IPS-18c (cell line): ENCODE results near the gene EXOSC7.

Source experiments
- H3K4me3 ChIP-seq: 2 replicates; pipeline ENCODE4 v1.7.0; 2013; ENCODE audit warnings: low read depth, mild to moderate bottlenecking, low read length, moderate library complexity; ENCODE audit not compliant: insufficient read depth
- H3K9me3 ChIP-seq: one replicate; pipeline ENCODE4 v1.6.1; 2013; ENCODE audit warnings: mild to moderate bottlenecking, low read length, moderate library complexity; ENCODE audit not compliant: control insufficient read depth, insufficient read depth

The EXOSC7 gene

DNA sequence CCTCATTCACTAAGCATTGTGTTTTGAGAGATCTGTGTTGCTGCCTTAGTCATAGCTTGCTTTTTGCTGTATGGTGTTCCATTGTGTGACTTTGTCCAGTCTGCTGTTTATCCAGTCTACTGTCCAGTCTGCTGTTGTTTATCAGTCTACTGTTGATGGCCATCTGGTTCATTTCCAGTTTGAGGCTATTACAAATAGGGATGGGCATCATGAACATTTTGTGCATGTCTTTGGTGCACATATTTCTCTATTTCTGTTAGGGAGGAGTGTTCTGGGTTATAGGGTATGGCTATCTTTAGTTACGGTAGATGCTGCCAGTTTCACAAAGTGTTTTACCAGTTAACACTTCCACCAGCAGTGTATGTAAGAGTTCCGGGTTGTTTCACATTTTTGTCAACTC, 27.8 kb downstream of the EXOSC7 start:
- H3K9me3 ChIP-seq: peaks cover 4% of the 10 kb centered on the region
- no peak overlapping the region for H3K4me3 ChIP-seq

- Histone ChIP-seq H3K4me3 (no peak overlapping the region), H3K9me3 (peaks cover 4% of the 10 kb centered on the region)
These were observed 31.0 kb downstream of the EXOSC7 start for GRCh38 chr3:45007091-45007490.

DNA sequence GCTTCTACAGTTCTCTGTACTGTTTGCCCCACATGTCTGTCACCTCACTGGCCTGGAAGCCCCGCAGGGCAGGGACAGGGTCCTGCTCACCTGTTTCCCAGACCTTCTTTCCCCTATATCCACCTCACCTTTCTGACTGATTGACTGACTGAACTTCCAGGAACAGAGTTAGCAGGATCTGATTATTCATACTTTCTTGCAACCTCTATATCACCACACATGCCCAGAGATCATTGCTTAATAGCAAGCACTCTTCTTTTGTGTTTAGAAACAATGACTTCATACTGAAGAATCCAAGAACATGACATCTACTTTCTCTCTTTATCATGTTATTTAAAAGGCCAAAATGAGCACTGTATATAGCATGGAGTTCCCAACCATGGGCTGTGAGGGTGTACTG, 32.1 kb downstream of the EXOSC7 start:
- Histone ChIP-seq H3K4me3 (no peak overlapping the region), H3K9me3 (peaks cover 4% of the 10 kb centered on the region)

DNA sequence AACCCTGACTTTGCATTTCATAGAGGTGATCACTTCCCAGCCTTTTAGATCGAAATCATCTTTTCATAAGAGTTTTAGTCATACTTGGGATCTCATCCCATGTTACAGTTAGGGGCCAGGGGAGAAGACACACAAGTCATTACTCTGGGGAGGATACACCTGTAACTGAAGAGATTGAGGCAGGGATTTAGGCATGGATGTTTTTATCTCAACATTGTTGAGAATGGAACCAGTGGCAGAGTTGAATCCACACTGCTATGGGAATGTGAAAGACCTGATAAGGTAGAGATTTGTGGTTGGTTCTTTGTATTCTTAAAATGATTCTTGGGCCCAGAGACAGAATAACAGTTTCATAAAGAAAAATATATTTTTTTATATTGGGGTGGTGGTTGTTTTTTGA, 33.8 kb downstream of the EXOSC7 start:
- H3K4me3 ChIP-seq: no peak overlapping the region
- H3K9me3 ChIP-seq: no peaks in the 10 kb centered on the region

- H3K9me3 ChIP-seq: no peaks in the 10 kb centered on the region
- no peak overlapping the region for H3K4me3 ChIP-seq
These were observed 34.8 kb downstream of the EXOSC7 start for GRCh38 chr3:45010811-45011333.

DNA sequence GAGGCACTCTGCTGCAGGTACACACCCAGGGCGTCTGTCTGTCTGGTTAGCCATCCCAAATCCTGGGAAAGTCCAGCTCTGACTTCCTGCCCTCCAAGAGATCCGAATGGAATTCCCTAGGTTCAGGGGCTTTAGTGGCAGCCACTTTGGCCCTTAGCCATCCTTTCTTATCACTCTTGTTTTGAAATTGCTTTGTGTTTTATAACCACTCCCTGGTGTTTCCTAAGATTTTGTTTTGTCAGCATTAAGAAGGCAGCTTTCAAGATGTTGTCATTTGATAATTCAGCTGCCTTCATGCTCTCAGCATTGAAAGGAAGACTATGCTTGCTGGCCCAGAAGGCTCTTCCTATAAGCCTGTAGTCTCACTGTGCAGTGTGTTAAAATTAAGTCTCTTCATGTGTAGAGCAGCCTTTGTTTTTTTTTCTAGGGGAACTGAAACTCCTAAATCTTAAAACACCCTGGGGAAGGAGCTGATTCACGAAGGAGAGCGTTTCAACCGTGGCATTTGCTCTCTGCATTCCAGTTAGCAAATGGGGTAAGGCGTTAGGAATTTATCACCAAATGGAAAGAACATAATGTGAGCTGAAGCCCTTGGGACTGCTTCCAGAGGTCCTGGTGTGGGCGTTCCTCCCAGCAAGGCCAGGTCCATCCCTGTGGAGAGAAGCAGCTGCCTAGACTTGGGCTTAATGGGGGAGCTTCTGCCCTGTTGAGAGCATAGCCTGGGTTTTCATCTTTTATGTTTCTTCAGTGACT, 35.9 kb downstream of the EXOSC7 start:
- H3K9me3 ChIP-seq: no peaks in the 10 kb centered on the region
- no peak overlapping the region for H3K4me3 ChIP-seq

DNA sequence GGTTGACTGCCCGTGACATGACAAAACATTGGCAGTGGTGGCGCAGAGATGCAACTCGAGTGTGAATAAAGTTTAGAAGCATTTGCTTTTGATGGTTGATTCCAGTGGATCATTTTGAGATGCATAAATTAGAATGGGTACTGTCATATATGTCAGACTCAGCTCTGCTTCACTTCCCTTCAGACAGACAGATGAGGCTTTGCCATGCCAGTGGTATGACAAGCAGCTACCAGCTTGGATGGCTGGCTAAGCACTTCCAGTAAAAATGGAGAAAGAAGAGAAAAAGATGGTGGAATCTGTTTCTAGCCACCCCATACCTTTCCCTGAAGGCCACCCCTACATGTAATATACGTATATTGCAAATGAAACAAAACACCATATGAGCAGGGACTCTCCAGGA, 36.5 kb downstream of the EXOSC7 start:
- H3K9me3 ChIP-seq: no peaks in the 10 kb centered on the region
- no peak overlapping the region for H3K4me3 ChIP-seq

- H3K9me3 ChIP-seq: no peaks in the 10 kb centered on the region
- H3K4me3 ChIP-seq: no peak overlapping the region
These were observed 40.9 kb downstream of the EXOSC7 start for GRCh38 chr3:45016916-45017315.

DNA sequence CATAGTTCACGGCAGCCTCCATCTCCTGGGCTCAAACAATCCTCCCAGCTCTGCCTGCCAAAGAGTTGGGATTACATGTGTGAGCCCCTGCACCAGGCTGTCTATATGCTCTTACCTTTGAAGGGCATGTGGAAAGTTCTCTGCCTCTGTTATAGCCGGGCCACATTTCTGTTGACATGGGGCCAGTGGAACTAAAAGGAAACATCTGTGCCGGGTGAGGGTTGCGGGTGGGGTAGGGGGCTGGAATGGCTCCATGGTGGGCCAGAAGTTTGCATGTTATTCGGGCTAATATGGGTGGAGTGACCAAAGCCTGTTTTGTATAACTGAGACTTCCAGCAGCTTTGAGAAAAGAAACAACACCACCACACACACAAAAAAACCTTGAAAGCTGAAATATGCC, 41.8 kb downstream of the EXOSC7 start:
- Histone ChIP-seq H3K4me3 (no peak overlapping the region), H3K9me3 (no peaks in the 10 kb centered on the region)

GRCh38 chr3:45020534-45020933, 44.5 kb downstream of the EXOSC7 start:
- H3K4me3 ChIP-seq: no peak overlapping the region

GRCh38 chr3:45021524-45022297, 45.7 kb downstream of the EXOSC7 start:
- H3K4me3 ChIP-seq: no peak overlapping the region
- no peaks in the 10 kb centered on the region for H3K9me3 ChIP-seq

More at GRCh38 chr3:45020534-45020933, 44.5 kb downstream of the EXOSC7 start:
- H3K9me3 ChIP-seq: no peaks in the 10 kb centered on the region

DNA sequence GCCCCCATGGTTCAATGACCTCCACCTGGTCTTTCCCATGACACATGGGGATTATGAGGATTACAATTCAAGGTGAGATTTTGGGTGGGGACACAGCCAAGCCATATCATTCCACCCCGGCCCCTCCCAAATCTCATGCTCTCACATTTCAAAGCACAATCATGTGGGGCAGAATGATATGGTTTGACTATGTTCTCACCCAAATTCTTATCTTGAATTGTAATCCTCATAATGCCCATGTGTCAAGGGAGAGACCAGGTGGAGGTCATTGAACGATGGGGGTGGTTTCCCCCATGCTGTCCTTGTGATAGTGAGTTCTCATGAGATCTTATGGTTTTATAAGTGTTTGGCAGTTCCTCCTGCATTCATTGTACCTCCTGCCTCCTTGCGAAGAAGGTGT, 47.6 kb downstream of the EXOSC7 start:
- Histone ChIP-seq H3K9me3 (no peaks in the 10 kb centered on the region), H3K4me3 (no peak overlapping the region)

DNA sequence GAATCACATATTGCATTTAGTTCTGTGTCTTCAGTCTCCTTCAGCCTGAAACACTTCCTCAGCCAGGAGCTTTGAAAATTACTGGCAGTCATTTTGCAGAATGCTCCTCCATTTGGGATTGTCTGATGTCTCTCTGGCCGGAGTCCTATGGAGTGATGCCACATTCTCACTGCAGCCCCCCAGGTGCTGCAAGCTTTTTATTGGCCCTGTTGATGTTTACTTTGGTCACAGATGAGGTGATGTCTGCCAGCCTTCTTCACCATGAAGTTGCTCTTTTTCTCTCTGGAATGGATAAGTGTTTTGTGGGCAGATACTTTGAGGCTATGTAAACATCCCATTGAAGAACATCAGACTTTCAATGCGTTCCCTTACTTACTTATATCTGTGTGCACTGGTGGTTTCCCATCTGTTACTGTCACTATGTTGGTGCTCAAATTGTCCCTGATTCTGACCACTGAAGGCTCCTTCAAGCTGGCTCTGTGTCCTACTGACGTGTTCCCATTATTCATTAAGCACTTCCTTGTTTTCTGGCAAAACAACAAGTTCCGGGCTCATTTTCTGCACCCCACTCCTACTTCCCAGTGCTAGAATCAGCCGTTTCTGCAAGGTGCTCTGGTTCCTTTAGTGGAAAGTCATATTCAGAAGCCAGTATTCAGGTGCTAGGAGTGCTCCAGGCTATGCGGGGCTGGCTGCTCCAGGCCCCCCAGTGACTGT, 48.7 kb downstream of the EXOSC7 start:
- Histone ChIP-seq H3K9me3 (no peaks in the 10 kb centered on the region), H3K4me3 (no peak overlapping the region)

- Histone ChIP-seq H3K4me3 (no peak within 1 kb of the TSS), H3K9me3 (peaks cover 4% of the 10 kb centered on the region)
These were observed 50.0 kb downstream of the EXOSC7 start, which contains the start of gene CLEC3B for GRCh38 chr3:45026038-45026437. Gene CLEC3B, plus strand, starts transcription at chr3:45026303. Its CDS starts 60 bp downstream, at chr3:45026363.

DNA sequence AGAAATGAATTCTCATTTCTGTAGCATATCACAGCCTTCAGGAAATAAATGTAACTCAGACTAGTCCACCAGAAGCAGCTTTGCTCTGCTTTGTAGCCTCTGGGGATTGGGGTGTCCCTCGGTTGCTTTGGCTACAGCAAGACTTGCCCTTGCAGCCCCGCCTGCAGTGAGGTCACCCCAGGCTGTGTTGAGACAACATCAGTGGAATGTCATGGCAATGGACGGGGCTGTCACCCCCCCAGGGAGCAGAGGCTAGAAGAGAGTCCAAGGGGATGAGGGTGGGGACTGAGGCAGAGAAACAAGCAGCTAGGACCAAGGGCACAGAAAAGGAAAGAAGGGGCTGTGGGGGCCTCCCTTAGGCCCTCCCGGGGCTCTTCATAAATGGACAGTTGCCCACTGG, 50.9 kb downstream of the EXOSC7 start:
- no peak overlapping the region for H3K4me3 ChIP-seq
- peaks cover 4% of the 10 kb centered on the region for H3K9me3 ChIP-seq

- H3K9me3 ChIP-seq: peaks cover 4% of the 10 kb centered on the region
- H3K4me3 ChIP-seq: no peak overlapping the region
These were observed 51.4 kb downstream of the EXOSC7 start for GRCh38 chr3:45027441-45027840.

DNA sequence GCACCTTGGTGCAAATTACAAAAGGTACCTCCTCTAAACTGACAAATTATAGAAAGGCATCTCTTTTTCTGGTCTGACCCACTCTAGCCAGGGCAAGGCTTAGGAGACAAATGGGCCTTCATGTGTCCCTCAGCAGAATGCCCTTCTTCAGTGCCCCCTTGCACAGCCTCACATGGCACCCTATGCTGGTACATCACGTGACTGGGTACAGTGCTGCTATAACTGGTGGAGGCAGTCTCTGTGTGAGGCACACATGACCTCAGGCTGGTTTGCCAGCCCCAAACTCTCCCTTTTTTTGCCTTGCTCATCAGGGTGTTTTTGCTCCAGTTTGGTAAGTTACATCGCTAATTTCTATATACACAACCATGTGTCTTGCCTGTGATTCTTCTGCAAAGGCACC, 53.2 kb downstream of the EXOSC7 start:
- H3K9me3 ChIP-seq: peaks cover 4% of the 10 kb centered on the region
- H3K4me3 ChIP-seq: no peak overlapping the region

DNA sequence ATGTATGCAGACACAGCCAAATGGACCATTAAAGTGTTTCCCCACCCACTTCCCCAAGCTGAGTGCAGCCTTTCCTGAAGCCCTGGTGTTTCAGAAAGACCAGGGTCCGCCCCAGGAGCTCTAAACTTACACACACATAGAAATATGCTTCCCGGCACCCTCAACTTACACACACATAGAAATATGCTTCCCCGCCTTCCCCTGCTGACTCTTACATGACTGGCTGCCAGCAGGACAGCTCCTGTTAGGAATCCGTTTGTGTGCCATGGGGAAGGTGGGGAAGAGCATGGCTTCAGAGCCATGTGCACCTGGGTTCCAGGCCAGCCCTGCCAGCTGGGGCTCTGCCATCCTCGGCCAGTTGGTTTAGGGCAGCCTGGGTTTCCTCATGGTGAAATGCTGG, 53.6 kb downstream of the EXOSC7 start:
- no peak overlapping the region for H3K4me3 ChIP-seq

More for the DNA sequence above, 53.6 kb downstream of the EXOSC7 start:
- peaks cover 4% of the 10 kb centered on the region for H3K9me3 ChIP-seq
